SK-N-SH treated with all-trans-retinoic acid at 6 μM for 48 hours (cell line): ENCODE results near the gene FGF11.

Experiments
- ATAC-seq: fragments of 200-7000 bp; cut with Tn5 transposase; 3 replicates; pipeline ENCODE4 v1.9.1; 2020; ENCODE audit warnings: mild to moderate bottlenecking, moderate library complexity
- ARNTL ChIP-seq: fragments of 450-650 bp; formaldehyde crosslinking; IDR thresholded peaks from 2 replicates; pipeline ENCODE4 v1.5.0; 2020; ENCODE audit warnings: low read depth, mild to moderate bottlenecking, moderate library complexity, borderline replicate concordance
- BACH2 ChIP-seq: fragments of 250-450 bp; sonication (Bioruptor Pico); IDR thresholded peaks from 2 replicates; pipeline ENCODE4 v1.9.0; 2021; ENCODE audit warnings: mild to moderate bottlenecking, borderline replicate concordance
- CREB5 ChIP-seq: fragments of 250-450 bp; sonication (Bioruptor Pico); IDR thresholded peaks from 2 replicates; pipeline ENCODE4 v1.5.1; 2020; ENCODE audit warnings: low read depth, mild to moderate bottlenecking, moderate library complexity
- CSDC2 ChIP-seq: fragments of 250-450 bp; sonication (Bioruptor Pico); IDR thresholded peaks from 2 replicates; pipeline ENCODE4 v1.5.0; 2020; ENCODE audit warnings: mild to moderate bottlenecking, moderate library complexity
- CSRNP3 ChIP-seq: fragments of 250-450 bp; sonication (Bioruptor Pico); IDR thresholded peaks from 2 replicates; pipeline ENCODE4 v1.5.1; 2021; ENCODE audit warnings: mild to moderate bottlenecking, moderate library complexity
- ESRRG ChIP-seq: fragments of 250-450 bp; sonication (Bioruptor Pico); IDR thresholded peaks from 2 replicates; pipeline ENCODE4 v1.6.1; 2021; ENCODE audit warnings: mild to moderate bottlenecking
- GLIS3 ChIP-seq: fragments of 250-450 bp; sonication (Bioruptor Pico); IDR thresholded peaks from 2 replicates; pipeline ENCODE4 v1.5.0; 2020; ENCODE audit warnings: mild to moderate bottlenecking, moderate library complexity
- ISL1 ChIP-seq: fragments of 250-450 bp; sonication (Bioruptor Pico); IDR thresholded peaks from 2 replicates; pipeline ENCODE4 v2.1.2; 2022; ENCODE audit warnings: mild to moderate bottlenecking, moderate library complexity
- OSR1 ChIP-seq: fragments of 250-450 bp; sonication (Bioruptor Pico); IDR thresholded peaks from 2 replicates; pipeline ENCODE4 v1.8.0; 2022; ENCODE audit warnings: moderate library complexity, mild to moderate bottlenecking, inconsistent platforms
- PATZ1 ChIP-seq: fragments of 250-450 bp; sonication (Bioruptor Pico); IDR thresholded peaks from 2 replicates; pipeline ENCODE4 v1.8.0; 2020; ENCODE audit warnings: mild to moderate bottlenecking, moderate library complexity, borderline replicate concordance
- PPARA ChIP-seq: fragments of 250-450 bp; sonication (Bioruptor Pico); IDR thresholded peaks from 2 replicates; pipeline ENCODE4 v1.5.0; 2020; ENCODE audit warnings: mild to moderate bottlenecking, borderline replicate concordance
- SNAI2 ChIP-seq: fragments of 250-450 bp; sonication (Bioruptor Pico); IDR thresholded peaks from 2 replicates; pipeline ENCODE4 v1.5.0; 2020; ENCODE audit warnings: mild to moderate bottlenecking, moderate library complexity
- TCF4 ChIP-seq: fragments of 250-450 bp; sonication (Bioruptor Pico); IDR thresholded peaks from 2 replicates; pipeline ENCODE4 v1.8.0; 2021; ENCODE audit warnings: mild to moderate bottlenecking, moderate library complexity, borderline replicate concordance
- TOX ChIP-seq: fragments of 250-450 bp; sonication (Bioruptor Pico); IDR thresholded peaks from 2 replicates; pipeline ENCODE4 v1.8.0; 2021; ENCODE audit warnings: mild to moderate bottlenecking, moderate library complexity, borderline replicate concordance
- TSHZ2 ChIP-seq: fragments of 250-450 bp; sonication (Bioruptor Pico); IDR thresholded peaks from 2 replicates; pipeline ENCODE4 v1.5.0; 2020; ENCODE audit warnings: mild to moderate bottlenecking, moderate library complexity
- ZNF565 ChIP-seq: fragments of 450-650 bp; formaldehyde crosslinking; conservative IDR thresholded peaks from 2 replicates; pipeline ENCODE4 v1.5.0; 2020; ENCODE audit warnings: low read depth, mild to moderate bottlenecking, moderate library complexity
- ZNF70 ChIP-seq: fragments of 450-650 bp; formaldehyde crosslinking; IDR thresholded peaks from 2 replicates; pipeline ENCODE4 v1.5.0; 2020; ENCODE audit warnings: mild to moderate bottlenecking, moderate library complexity
- ZNF8 ChIP-seq: fragments of 450-650 bp; formaldehyde crosslinking; IDR thresholded peaks from 2 replicates; pipeline ENCODE4 v1.5.0; 2020; ENCODE audit warnings: mild to moderate bottlenecking, moderate library complexity

The FGF11 gene

GRCh38 chr17:7423679-7424078 lies 15.6 kb upstream of the FGF11 start:
- no peak for ATAC-seq
- TF ChIP-seq ISL1 (CRISPR knock-in tag) (no peak), GLIS3 (CRISPR knock-in tag) (no peak), ESRRG (CRISPR knock-in tag) (no peak), ZNF565 (CRISPR knock-in tag) (no peak), PPARA (CRISPR knock-in tag) (no peak), TOX (no peak), TCF4 (CRISPR knock-in tag) (no peak)

- TF ChIP-seq SNAI2 (CRISPR knock-in tag) (no peak), ZNF8 (CRISPR knock-in tag) (no peak), CSDC2 (CRISPR knock-in tag) (no peak), ZNF70 (no peak), TSHZ2 (CRISPR knock-in tag) (no peak), OSR1 (CRISPR knock-in tag) (no peak), TCF4 (CRISPR knock-in tag) (no peak), PPARA (CRISPR knock-in tag) (no peak), ZNF565 (CRISPR knock-in tag) (no peak)
These were observed 14.0 kb upstream of the FGF11 start, which contains the start of gene SPEM2 for GRCh38 chr17:7425316-7425715. SPEM2 (plus strand) TSS chr17:7425616; CDS start chr17:7425689, 73 bp downstream.

GRCh38 chr17:7425756-7426155 lies 13.6 kb upstream of the FGF11 start:
- TF ChIP-seq TCF4 (CRISPR knock-in tag) = no peak
- TF ChIP-seq ARNTL (CRISPR knock-in tag) = no peak
- TF ChIP-seq CSDC2 (CRISPR knock-in tag) = no peak
- TF ChIP-seq ESRRG (CRISPR knock-in tag) = no peak
- no peak for ATAC-seq

More at GRCh38 chr17:7425316-7425715, 14.0 kb upstream of the FGF11 start, which contains the start of gene SPEM2:
- ATAC-seq = no peak

GRCh38 chr17:7426203-7426863 lies 13.0 kb upstream of the FGF11 start:
- TF ChIP-seq CSRNP3 (CRISPR knock-in tag) (no peak), ZNF565 (CRISPR knock-in tag) (no peak), TSHZ2 (CRISPR knock-in tag) (no peak), ARNTL (CRISPR knock-in tag) (no peak), TCF4 (CRISPR knock-in tag) (no peak), SNAI2 (CRISPR knock-in tag) (no peak), BACH2 (CRISPR knock-in tag) (no peak)
- ATAC-seq = no peak

GRCh38 chr17:7426896-7427489 lies 12.3 kb upstream of the FGF11 start:
- no peak for ATAC-seq
- TF ChIP-seq OSR1 (CRISPR knock-in tag) (no peak), TCF4 (CRISPR knock-in tag) (no peak), CREB5 (CRISPR knock-in tag) (no peak), ISL1 (CRISPR knock-in tag) (no peak), ESRRG (CRISPR knock-in tag) (no peak), CSDC2 (CRISPR knock-in tag) (no peak), BACH2 (CRISPR knock-in tag) (no peak), ZNF565 (CRISPR knock-in tag) (no peak), PATZ1 (CRISPR knock-in tag) (no peak), TOX (no peak), ZNF8 (CRISPR knock-in tag) (no peak), CSRNP3 (CRISPR knock-in tag) (no peak)
- TF ChIP-seq, all 23 proteins: peak for 0
